Stimulated activated CD8-positive, alpha-beta memory T cell treated with anti-CD3 and anti-CD28 coated beads, Interleukin-12 subunit alpha, Interleukin-12 subunit beta, amount 100 ng/mL, for 1 hour (primary cell): ENCODE data around the gene BAIAP3.
A peak's percentile ranks its signal among the peaks of the same experiment; 100 is the strongest.
"Not testable (repeated sequence)": the region's sequence is repeated elsewhere in the genome, so short reads cannot be mapped to it uniquely, and the experiment has no call there.

ENCODE experiments used
- DNase-seq: peaks from one replicate; pipeline ENCODE4 v3.0.0-alpha.2; 2020; ENCODE audit warnings: low read depth

Gene BAIAP3

GRCh38 chr16:1316033-1316405 lies 17.4 kb upstream of the BAIAP3 start:
- no peak for DNase-seq

GRCh38 chr16:1317479-1318267 lies 15.8 kb upstream of the BAIAP3 start:
- no peak for DNase-seq

GRCh38 chr16:1318268-1318545 lies 15.2 kb upstream of the BAIAP3 start:
- no peak for DNase-seq

- no peak for DNase-seq
Observed at GRCh38 chr16:1319041-1319440, 14.4 kb upstream of the BAIAP3 start.

DNA sequence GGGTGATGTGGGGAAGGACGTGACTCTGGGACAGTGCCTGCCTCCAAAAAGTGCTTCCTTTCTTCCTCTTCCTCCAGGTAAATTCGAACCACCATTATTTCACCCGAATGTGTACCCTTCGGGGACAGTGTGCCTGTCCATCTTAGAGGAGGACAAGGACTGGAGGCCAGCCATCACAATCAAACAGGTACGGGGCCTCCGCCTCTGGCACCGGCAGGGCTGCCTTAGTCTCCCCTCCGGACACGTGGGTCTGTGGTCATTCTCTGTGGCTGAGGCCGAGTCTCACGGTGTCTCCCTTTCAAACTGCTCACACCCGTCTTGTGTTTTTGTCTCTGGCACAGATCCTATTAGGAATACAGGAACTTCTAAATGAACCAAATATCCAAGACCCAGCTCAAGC lies 13.3 kb upstream of the BAIAP3 start:
- DNase-seq = no peak

- DNase-seq = no peak
Observed at GRCh38 chr16:1320658-1321240, 12.7 kb upstream of the BAIAP3 start.

- DNase-seq = no peak
Observed at GRCh38 chr16:1322407-1322806, 11.0 kb upstream of the BAIAP3 start.

DNA sequence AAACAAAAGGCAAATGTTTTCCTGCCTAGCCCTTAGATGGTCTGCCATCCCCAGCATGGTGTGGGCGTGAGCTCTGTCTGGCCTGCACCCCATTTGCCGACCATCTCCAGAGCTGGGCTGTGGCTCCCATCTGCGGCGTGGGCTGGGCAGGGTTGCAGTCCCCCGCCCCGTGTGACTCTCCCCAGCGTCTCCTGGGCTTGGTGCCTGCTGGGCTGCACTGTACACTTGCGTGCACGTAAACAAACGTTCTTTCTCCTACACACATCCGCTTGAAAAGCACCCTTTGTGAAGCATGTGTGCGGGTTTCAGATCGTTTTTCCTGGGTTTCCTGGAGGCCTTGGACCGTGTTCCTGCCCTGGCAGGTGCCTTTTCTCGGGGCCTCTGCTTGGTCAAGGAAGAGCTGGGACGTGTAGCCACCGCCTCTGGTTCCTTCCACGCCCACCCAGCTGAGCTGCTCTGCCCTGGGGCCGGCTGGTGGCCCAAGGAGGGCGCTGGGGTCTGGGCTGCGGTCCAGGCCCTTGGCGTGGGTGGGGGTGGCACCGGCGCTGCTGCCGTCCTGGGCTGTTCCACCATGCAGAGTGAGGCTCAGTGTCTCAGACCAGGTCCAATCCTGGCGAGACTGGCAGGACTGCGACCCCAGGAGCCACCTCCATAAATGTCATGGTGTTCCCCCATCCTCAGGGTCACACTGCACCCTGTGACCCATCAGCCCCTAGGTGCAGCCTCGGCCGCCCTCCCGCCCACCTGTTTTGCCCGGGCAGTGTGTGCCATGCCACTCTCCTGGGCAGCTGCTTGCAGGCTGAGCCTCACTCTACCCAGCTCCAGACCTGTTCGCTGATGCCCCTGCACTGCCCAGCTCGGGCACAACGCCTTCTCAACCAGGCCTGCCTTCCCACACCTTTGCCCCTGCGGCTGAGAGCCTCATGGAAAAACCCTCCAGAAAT lies 9.9 kb upstream of the BAIAP3 start:
- DNase-seq = no peak

DNA sequence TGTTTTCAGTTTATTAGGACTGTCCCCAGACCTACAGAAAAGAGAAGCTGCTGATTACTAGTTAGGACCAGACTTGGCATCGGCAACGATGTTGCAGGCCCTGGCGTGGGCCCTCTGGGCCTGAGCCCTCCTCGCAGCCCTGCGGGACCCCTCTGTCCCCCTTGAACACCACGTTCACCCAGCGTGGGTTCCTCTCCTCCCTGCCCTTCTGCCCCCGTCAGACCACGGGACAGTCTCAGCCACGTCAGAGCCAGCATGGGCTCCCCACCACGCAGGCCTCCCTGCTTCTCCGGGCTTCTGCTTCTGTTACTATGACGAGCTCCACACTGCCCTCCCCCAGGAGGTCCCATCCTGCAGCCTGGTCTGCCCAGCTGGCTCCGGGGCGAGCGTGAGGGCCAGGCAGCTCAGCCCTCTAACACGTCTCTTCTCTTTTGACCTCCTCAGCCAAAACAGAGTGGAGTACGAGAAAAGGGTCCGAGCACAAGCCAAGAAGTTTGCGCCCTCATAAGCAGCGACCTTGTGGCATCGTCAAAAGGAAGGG lies 9.1 kb upstream of the BAIAP3 start:
- no peak for DNase-seq

- DNase-seq = no peak
Observed at GRCh38 chr16:1325261-1325660, 8.2 kb upstream of the BAIAP3 start.

GRCh38 chr16:1325673-1326371 lies 7.6 kb upstream of the BAIAP3 start:
- no peak for DNase-seq

DNA sequence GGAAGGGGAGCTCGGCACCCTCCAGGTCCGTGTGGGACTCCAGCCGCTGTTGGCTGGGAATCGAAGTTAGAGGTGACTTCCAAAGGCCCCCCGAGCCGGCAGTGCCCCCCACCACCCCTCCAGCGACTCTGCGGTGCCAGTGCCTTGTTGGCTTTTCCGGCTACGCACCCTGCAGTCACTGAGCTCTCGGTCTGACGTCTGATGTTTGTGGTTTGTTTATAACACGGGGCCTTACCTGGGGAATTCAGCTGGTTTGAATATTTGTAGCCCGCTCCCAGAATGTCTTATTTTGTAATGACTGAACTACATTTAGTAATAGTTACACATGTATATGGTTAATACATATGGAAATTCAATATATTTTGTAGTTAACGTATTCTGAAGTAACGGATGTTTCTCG lies 7.1 kb upstream of the BAIAP3 start:
- DNase-seq = no peak

GRCh38 chr16:1326946-1327618 lies 6.4 kb upstream of the BAIAP3 start:
- no peak for DNase-seq

GRCh38 chr16:1327619-1327947 lies 5.9 kb upstream of the BAIAP3 start:
- DNase-seq = no peak

DNA sequence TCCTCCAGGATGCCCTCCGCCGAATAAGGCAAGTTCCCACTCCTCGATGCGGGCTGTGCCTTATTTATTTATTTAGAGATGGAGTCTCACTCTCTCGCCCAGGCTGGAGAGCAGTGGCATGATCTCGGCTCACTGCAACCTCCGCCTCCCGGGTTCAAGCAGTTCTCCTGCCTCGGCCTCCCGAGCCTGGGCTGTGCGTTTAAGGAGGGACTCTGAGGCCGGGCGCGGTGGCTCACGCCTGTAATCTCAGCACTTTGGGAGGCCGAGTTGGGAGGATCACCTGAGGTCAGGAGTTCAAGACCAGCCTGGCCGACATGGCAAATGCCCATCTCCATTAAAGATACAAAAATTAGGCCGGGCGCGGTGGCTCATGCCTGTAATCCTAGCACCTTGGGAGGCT lies 5.3 kb upstream of the BAIAP3 start:
- not testable (repeated sequence) for DNase-seq

GRCh38 chr16:1328961-1329360 lies 4.5 kb upstream of the BAIAP3 start:
- not testable (repeated sequence) for DNase-seq

- DNase-seq = no peak
Observed at GRCh38 chr16:1330260-1330914, 3.1 kb upstream of the BAIAP3 start.

DNA sequence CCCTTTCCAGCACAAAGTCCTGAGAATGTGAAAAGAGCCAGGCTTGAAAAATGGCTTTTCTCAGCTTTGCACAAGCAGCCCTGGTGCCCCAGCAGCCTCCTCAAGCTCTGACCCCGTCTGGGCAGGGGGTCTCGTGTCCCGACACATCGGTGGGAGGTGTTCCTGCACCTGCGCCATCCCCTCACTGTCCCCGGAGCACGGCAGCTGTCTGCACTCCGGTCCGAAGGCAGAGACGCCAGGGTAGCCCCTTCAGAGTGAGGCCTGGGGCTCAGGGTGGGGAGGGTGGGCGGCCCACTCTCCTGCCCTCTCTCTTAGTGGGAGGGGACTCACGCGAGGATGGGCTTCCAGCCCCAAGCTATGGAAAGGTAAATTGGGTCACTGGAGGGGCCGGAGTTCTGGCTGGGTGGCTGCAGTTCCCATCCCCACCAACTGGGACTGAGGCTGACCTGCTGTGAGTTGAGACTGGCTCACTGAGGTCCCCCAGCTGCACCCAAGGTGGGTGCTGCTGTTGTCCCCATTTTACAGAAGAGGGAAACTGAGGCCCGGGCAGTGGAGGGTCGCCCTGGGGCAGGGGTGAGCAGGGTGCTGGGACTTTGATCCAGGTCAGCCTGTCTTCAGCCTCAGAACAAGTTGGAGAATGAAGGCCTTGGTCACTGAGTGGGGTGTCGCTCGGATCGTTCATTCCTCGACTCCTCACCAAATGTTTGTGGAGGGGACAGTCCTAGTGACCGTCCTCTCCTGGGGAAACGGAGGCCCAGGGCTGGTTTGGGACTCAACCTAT lies 2.3 kb upstream of the BAIAP3 start:
- no peak for DNase-seq

DNA sequence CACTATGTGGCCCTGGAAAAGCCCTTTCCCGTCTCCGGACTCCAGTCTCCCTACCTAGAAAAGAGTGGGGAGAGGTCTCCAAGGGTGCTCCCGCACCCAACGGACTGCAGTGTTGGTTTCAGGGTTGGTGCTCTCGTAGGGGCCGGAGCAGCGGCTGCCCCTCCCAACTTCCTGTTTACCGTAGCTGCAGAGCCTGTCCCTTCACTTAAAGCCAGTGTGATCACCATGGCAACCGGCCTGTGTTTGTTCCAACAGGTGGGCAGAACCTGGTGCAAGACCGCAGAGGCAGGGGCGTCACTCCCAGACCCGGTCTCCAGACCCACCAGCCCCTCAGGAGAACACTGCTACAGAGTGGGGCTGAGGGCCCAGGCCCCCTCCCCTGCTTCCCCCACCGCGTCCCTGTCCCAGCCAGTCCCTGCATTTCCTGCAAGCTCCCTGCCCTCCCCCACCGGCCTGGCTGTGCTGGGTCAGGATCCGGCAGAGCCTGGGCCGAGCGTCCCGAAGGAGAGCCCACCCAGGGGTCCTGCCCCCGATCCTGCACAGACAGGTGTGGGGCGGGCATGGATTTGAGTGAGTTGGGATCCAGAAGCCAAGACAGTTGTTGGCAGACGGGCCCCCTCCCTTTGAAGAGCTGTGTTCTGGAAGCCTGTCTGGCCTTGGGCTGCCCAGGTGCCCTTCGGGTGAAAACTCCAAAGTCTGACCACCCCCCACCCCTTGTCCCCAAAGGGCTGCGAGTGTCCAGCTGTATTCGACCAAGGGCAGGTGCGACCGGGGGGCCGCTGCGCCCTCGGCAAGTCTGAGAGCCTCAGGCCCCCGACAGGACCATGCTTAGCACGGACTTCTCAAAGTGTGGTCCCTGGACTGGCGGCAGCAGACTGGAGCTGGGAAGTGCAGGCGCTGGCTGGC lies 1.5 kb upstream of the BAIAP3 start:
- peak; percentile 33 for DNase-seq
